Spleen (tissue), 11 donors: ENCODE measurements around the gene LRFN5. TPM values are rescaled to one million over a fixed set of nuclear protein-coding genes. Genes with fewer than 3 reads are reported as not detected.

Source experiments
- DNase-seq: peaks from one replicate; pipeline ENCODE4 v3.0.0-alpha.2; 2020
- H3K27ac ChIP-seq, 8 donors: fragments of 200-600 bp; sonication (generic) in 7 of 8; 1 replicate in 4 of 8; 2 replicates in 4 of 8; pipeline versions ENCODE4 v1.5.0 to v1.8.0; 2016 to 2021; ENCODE audit warnings: inconsistent platforms in 4 of 8, mild to moderate bottlenecking in 4 of 8, moderate library complexity in 1 of 8
- H3K27me3 ChIP-seq, 7 donors: fragments of 200-600 bp; sonication (generic) in 6 of 7; replicated peaks in 1 of 7; 1 replicate in 4 of 7; 2 replicates in 3 of 7; pipeline versions ENCODE4 v1.5.0 to v1.8.0; 2016 to 2021; ENCODE audit warnings: inconsistent platforms in 3 of 7, mild to moderate bottlenecking in 1 of 7
- H3K36me3 ChIP-seq, 6 donors: fragments of 200-600 bp; sonication (generic) in 5 of 6; 1 replicate in 4 of 6; 2 replicates in 2 of 6; pipeline versions ENCODE4 v1.5.0 to v1.8.0; 2016 to 2021; ENCODE audit warnings: inconsistent platforms in 2 of 6
- H3K4me1 ChIP-seq, 6 donors: fragments of 200-600 bp; sonication (generic) in 5 of 6; 1 replicate in 3 of 6; 2 replicates in 3 of 6; pipeline versions ENCODE4 v1.5.0 to v1.8.0; 2016 to 2021; ENCODE audit warnings: inconsistent platforms in 3 of 6
- H3K4me3 ChIP-seq, 8 donors: fragments of 200-600 bp; sonication (generic) in 7 of 8; 1 replicate in 4 of 8; 2 replicates in 4 of 8; pipeline versions ENCODE4 v1.5.0 to v1.8.0; 2016 to 2021; ENCODE audit warnings: inconsistent platforms in 4 of 8, mild to moderate bottlenecking in 4 of 8, moderate library complexity in 2 of 8
- H3K9me3 ChIP-seq, 8 donors: fragments of 200-600 bp; sonication (generic) in 7 of 8; 1 replicate in 4 of 8; 2 replicates in 4 of 8; pipeline versions ENCODE4 v1.5.0 to v1.8.0; 2016 to 2021; ENCODE audit warnings: inconsistent platforms in 4 of 8
- POLR2A ChIP-seq, 3 donors: fragments of 450-650 bp; IDR thresholded peaks; one replicate each; pipeline ENCODE4 v1.5.1; 2017; ENCODE audit warnings: antibody characterized with exemption in 3 of 3, mild to moderate bottlenecking in 1 of 3
- POLR2AphosphoS5 ChIP-seq, 3 donors: sonication (generic); formaldehyde crosslinking; IDR thresholded peaks; one replicate each; pipeline ENCODE4 v1.5.1; 2017; ENCODE audit warnings: antibody characterized with exemption in 3 of 3
- WGBS, 5 donors: extraction: QIAGEN DNeasy Blood & Tissue Kit in 3 of 5; methylation state at CpG; one replicate each; pipeline versions ENCODE4 v1.1.5 to v1.1.7; 2013 to 2018; 5-methylcytosine and 5-hydroxymethylcytosine counted together
- intact Hi-C: fragments of 100-400 bp; cut with DNase I; formaldehyde crosslinking; loops from one replicate; pipeline ENCODE4 v1.15.0; 2023; ENCODE audit warnings: low total_unique reads
- polyA plus RNA-seq, 3 donors: library from polyadenylated mRNA; stranded (reverse); fragments of 200-250 nt; gene quantifications; one replicate each; pipeline ENCODE4 v1.2.1, GENCODE V29; 2013
- total RNA-seq, 7 donors: library from RNA; depleted of rRNA in 3 of 7; stranded (reverse); fragments of >200 nt in 3 of 7; fragmentation: NEBNext Ultra II Directional in 4 of 7; extraction: Animal tissue kit (Norgen Biotek cat#: 25700) in 4 of 7; gene quantifications; one replicate each; pipeline versions ENCODE4 v1.1.0 to v1.2.1, GENCODE V29; 2016 to 2021
- TF ChIP-seq, protein P1 (sequence below), 11 experiments: fragments of 200-600 bp in 7 of 11; fragments of 450-650 bp in 4 of 11; sonication (generic) in 4 of 11; IDR thresholded peaks in 8 of 11; conservative IDR thresholded peaks in 3 of 11; 1 replicate in 7 of 11; 2 replicates in 4 of 11; pipeline versions ENCODE4 v1.4.0 to v1.8.0; 2016 to 2021; ENCODE audit warnings: antibody characterized with exemption in 11 of 11, inconsistent platforms in 4 of 11, mild to moderate bottlenecking in 1 of 11
- donor health status: healthy with polysubstance abuse.
- donor health status: DM: no; HTN: no; CAD: no; lungs with moderate emphysema.
- donor health status: DM: no; HTN: no; CAD: no.
- donor health status: Bipolar disorder and iron deficiency.
- donor health status: healthy.
- donor health status: DM: no; HTN: no; CAD: no.
- donor health status: DM: yes; HTN: yes; CAD: no.

Gene LRFN5
- total and polyA plus RNA-seq, 10 donors = 0.08 to 3.0 (median 1.4) TPM

- H3K27ac ChIP-seq = no peak overlapping the region
- 89 to 91% (median 90%) methylated on average over 1 of the region's 1 CpG for WGBS, 5 donors
Observed at GRCh38 chr14:41875116-41875515, 268.4 kb downstream of the LRFN5 start.

DNA sequence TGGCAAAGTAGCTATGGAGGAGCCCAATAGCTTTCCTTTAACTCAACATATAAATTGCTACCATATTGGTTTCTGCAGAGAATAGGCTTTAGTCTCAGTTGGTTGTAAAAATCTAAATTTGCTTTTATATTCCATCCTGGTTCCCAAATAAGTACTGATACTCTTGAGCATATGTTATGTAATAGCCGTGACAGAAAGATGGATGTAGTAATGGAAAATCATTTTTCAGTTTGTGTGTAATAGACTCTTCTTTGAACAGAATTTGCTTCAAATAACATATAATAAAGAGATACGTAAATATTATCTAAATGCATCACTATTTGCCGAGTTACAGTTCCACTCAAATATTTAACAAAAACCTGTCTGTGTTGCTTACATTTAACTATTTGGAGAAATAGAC, 271.6 kb downstream of the LRFN5 start:
- TF ChIP-seq POLR2A (IDR thresholded peaks at IDR 0.05) = no peak
- TF ChIP-seq, protein P1, sequence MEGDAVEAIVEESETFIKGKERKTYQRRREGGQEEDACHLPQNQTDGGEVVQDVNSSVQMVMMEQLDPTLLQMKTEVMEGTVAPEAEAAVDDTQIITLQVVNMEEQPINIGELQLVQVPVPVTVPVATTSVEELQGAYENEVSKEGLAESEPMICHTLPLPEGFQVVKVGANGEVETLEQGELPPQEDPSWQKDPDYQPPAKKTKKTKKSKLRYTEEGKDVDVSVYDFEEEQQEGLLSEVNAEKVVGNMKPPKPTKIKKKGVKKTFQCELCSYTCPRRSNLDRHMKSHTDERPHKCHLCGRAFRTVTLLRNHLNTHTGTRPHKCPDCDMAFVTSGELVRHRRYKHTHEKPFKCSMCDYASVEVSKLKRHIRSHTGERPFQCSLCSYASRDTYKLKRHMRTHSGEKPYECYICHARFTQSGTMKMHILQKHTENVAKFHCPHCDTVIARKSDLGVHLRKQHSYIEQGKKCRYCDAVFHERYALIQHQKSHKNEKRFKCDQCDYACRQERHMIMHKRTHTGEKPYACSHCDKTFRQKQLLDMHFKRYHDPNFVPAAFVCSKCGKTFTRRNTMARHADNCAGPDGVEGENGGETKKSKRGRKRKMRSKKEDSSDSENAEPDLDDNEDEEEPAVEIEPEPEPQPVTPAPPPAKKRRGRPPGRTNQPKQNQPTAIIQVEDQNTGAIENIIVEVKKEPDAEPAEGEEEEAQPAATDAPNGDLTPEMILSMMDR (IDR thresholded peaks at IDR 0.05 in 8 of 11, conservative IDR thresholded peaks at IDR 0.05 in 3 of 11) = no peak
- TF ChIP-seq POLR2AphosphoS5 (IDR thresholded peaks at IDR 0.05) = no peak
- Histone ChIP-seq H3K36me3 (no peaks in the 10 kb centered on the region), H3K9me3 (no peaks in the 10 kb centered on the region), H3K4me3 (no peak overlapping the region), H3K4me1 (peaks cover 0 to 3% (median 0%) of the 10 kb centered on the region in 6 donors), H3K27ac (no peak overlapping the region), H3K27me3 (no peaks in the 10 kb centered on the region)
- intact Hi-C loops = no loop called here
- 87 to 93% (median 92%) methylated on average over 3 of the region's 3 CpGs for WGBS, 5 donors
- DNase-seq = no peak

More at GRCh38 chr14:41875116-41875515, 268.4 kb downstream of the LRFN5 start:
- Histone ChIP-seq H3K36me3 (no peaks in the 10 kb centered on the region), H3K4me3 (no peak overlapping the region), H3K27me3 (no peaks in the 10 kb centered on the region), H3K9me3 (peaks cover 0 to 3% (median 0%) of the 10 kb centered on the region in 8 donors), H3K4me1 (peaks cover 0 to 3% (median 0%) of the 10 kb centered on the region in 6 donors)
- intact Hi-C loops = no loop called here
- TF ChIP-seq POLR2AphosphoS5 (IDR thresholded peaks at IDR 0.05) = no peak
- TF ChIP-seq, protein P1 (IDR thresholded peaks at IDR 0.05 in 8 of 11, conservative IDR thresholded peaks at IDR 0.05 in 3 of 11) = no peak
- TF ChIP-seq POLR2A (IDR thresholded peaks at IDR 0.05) = no peak
- no peak for DNase-seq

DNA sequence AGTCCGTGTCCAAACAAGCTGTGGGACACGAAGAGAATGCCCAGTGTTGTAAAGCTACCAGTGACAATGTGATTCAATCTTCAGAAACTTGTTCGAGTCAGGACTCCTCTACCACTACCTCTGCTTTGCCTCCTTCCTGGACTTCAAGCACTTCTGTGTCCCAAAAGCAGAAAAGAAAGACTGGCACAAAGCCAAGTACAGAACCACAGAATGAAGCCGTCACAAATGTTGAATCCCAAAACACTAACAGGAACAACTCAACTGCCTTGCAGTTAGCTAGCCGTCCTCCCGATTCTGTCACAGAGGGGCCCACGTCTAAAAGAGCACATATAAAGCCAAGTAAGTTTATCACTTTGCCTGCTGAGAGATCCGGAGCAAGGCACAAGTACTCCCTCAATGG, 284.9 kb downstream of the LRFN5 start:
- intact Hi-C loops = no loop called here
- H3K9me3 ChIP-seq = peaks cover 0 to 3% (median 0%) of the 10 kb centered on the region in 8 donors
- H3K4me3 ChIP-seq = no peak overlapping the region
- no peak overlapping the region for H3K27ac ChIP-seq
- H3K4me1 ChIP-seq = no peaks in the 10 kb centered on the region
- H3K27me3 ChIP-seq = no peaks in the 10 kb centered on the region
- 62 to 78% (median 76%) methylated on average over 8 of the region's 8 CpGs for WGBS, 5 donors
- no peak for DNase-seq
- TF ChIP-seq POLR2AphosphoS5 (IDR thresholded peaks at IDR 0.05) (no peak), POLR2A (IDR thresholded peaks at IDR 0.05) (no peak)
- TF ChIP-seq, protein P1 (IDR thresholded peaks at IDR 0.05 in 8 of 11, conservative IDR thresholded peaks at IDR 0.05 in 3 of 11) = no peak
- H3K36me3 ChIP-seq = no peaks in the 10 kb centered on the region

DNA sequence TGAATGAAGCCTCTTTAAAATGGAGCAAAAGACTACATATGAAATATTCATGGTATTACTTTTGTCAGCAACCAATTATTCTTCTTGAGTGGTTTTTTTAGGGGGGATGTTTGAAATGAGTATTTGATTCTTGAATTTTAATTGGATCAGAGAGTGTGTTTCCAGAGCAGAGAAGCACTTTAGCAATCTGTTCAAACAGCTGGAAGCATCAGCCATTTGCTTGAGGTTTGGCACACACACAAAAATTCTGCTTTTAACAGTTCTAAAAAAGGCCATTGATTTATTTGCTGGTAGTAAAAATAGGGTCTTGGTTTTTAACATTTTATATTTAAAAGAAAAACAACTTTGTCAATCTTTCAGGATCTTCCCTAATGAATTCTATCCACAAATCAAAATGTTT, 292.7 kb downstream of the LRFN5 start:
- intact Hi-C loops = no loop called here
- TF ChIP-seq POLR2AphosphoS5 (IDR thresholded peaks at IDR 0.05) = no peak
- TF ChIP-seq, protein P1 (IDR thresholded peaks at IDR 0.05 in 8 of 11, conservative IDR thresholded peaks at IDR 0.05 in 3 of 11) = no peak
- no peak for TF ChIP-seq POLR2A (IDR thresholded peaks at IDR 0.05)
- no peak for DNase-seq
- no peaks in the 10 kb centered on the region for H3K9me3 ChIP-seq
- no peak overlapping the region for H3K27ac ChIP-seq
- no peaks in the 10 kb centered on the region for H3K36me3 ChIP-seq
- no peak overlapping the region for H3K4me3 ChIP-seq
- H3K27me3 ChIP-seq = no peaks in the 10 kb centered on the region
- H3K4me1 ChIP-seq = no peaks in the 10 kb centered on the region
